NCI-H748 (cell line): ENCODE data around the gene RDH12.
A peak's percentile ranks its signal among the peaks of the same experiment; 100 is the strongest.
"Not testable (repeated sequence)": the region's sequence is repeated elsewhere in the genome, so short reads cannot be mapped to it uniquely, and the experiment has no call there.

ENCODE experiments used
- DNase-seq: peaks from one replicate; lab custom pipeline; 2025; ENCODE audit not compliant: unreplicated experiment; lab: John Stamatoyannopoulos, UW

Gene RDH12

DNA sequence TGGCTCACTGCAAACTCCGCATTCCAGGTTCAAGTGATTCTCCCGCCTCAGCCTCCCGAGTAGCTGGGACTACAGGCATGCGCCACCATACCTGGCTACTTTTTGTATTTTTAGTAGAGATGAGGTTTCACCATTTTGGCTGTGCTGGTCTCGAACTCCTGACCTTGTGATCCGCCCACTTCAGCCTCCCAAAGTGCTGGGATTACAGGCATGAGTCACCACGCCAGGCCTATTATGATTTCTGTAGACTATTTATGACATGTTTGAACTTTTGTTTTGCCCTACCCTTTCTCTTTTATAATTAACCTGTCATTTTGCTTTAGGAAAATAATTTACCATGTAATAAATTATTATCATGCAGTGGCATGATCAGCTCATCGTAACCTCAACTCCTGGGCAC lies at the start of gene RDH12:
Gene RDH12 (plus strand): TSS at position 395 of the 400 bp plus-strand sequence. CDS start 20,757 bp downstream, outside the sequence.
- not testable (repeated sequence) for DNase-seq

DNA sequence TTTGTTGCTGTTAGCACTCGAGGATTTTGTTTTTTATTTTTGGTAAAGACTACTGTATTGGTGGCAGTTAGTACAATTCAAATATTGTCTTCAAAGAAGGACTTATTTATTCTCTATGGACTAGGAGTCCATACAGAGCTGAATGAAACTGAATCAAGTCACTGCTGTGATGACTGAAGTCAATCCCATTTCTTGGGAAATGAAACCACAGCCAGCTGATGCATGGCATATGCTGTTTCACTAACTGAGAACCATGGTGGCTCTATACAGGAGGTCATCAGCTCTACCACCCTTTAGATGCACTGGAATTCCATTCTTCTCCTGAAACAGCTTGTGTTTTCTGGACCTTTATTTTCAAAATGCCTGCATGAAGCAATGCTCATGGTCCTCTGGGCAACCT lies 49.5 kb upstream of the RDH12 start:
- no peak for DNase-seq

DNA sequence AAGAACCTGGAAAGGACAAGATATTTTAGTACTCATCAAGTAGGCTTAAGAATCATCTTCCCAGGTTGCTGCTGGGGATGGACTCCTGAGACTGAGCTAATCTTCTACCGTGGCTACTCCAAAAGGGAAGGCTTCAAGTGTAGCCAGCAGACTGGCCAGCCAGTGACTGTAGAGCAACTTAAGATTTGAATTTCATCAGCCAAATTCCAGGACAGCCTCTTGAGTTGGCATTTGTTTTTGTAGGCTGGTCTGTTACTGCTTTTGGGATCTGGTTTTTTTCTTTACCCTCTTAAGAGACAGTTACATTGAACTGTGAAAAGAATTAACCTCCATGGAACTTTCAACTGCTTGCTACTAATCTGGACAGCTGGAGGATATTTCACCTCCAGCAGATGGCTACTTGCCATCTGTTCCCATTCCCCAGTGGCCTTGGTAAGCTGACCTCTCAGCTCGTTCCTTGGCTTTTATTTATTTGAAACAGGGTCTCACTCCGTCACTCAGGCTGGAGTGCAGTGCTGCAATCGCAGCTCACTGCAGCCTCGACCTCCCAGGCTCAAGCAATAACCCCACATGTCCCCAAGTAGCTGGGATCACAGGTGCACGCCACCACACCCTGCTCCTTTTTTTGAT lies 47.9 kb upstream of the RDH12 start:
- no peak for DNase-seq

DNA sequence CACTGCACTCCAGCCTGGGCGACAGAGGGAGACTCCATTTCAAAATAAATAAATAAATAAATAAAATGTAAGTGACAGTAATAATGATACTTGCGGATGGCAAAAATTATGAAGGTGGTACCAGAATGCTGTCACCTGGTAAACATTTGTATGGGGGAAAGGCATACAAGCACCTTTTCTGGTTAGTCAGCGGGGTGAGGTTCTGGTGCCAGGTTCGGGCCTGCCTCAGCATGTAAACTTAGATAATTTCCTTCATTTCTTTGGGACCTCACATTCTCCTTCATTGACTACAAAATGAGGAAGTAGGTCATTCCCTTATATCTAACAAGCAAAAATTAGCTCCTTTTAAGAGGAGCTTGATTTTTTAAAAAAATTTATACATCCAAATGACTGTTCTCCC lies 38.1 kb upstream of the RDH12 start:
- DNase-seq = no peak

DNA sequence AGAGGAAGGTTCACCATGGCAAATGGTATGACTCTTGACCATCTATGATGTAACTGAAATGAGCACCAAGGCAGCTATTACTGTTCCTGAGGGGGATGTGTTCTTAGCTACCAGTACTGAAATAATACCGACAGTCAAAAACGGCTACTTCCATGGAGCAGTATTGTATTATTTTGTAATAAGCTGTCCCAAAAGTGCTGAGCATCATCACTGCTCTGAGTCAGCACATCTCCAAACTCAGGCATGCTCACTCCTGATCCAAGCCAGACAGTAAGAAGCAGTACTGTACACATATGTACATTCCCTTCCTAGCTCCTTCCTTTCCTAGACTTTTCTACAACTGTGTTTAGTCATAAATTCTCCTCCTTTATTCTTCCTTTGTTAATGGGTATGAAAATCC lies 35.8 kb upstream of the RDH12 start:
- DNase-seq = no peak

DNA sequence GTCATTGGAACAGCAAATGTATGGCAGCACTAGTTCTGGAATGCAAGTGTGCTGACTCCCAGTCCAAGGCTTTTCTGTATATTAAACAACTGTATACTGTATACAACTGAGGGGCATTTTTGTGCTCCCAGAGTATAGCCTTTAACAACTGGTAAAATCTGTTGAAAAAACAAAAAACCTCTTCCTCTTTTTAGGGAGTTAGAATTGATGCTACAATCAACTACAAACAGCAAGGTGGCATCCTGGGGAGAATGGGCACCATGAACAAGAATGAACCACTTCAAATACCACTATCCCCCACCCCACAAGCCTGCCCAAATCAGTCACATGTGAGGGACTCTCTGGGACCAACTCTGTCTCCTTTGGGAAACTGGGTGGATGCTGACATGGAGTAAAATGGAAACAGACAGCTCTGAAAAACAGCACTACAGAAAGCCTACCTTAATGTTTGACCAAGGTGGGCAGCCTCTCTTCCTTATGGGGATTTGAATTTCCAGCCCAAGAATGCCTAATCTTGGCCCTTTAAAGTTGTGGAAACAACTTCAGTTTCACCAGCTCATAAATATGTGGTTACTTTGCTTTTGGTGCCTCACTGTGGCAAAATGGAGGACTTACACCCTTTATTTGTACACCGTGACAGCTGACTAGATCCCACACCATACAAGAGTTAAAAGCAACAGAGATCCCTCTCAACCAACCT lies 34.8 kb upstream of the RDH12 start:
- peak; percentile 49 for DNase-seq

DNA sequence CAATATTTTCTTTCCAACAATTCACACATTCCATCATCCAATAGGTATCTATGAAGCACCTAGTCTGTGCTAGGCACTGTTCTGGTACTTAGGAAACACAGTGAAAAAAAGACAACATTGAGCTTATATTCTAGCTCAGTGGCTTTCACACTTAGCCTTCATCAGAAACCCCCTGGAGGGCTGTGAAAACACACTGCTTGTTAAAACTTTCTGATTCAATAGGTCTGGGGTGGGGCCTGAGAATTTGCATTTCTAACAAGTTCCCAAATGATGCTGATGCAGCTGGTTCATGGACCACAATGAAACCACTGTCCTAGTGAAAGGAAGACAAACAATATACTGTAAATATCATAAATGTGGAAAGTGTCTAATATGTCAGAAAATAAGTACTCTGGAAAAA lies 33.1 kb upstream of the RDH12 start:
- peak; percentile 46 for DNase-seq

DNA sequence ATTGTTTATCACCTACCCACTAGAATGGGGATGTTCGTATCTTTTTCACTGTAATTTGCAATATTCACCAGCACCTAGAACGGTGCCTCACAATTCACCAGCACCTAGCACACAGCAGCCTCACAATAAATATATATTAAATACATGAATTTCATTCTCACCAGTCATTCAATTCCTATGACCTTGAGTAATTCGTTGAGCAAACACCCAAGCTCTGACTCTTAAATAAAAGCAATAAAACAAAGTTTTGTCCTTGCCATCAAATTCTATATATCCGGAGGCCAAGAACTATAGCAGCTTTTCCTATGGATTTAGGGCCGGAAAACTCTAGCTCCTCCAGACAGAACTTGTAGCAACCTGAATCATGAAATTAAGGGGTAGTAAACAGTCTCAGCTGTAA lies 28.2 kb upstream of the RDH12 start:
- no peak for DNase-seq

DNA sequence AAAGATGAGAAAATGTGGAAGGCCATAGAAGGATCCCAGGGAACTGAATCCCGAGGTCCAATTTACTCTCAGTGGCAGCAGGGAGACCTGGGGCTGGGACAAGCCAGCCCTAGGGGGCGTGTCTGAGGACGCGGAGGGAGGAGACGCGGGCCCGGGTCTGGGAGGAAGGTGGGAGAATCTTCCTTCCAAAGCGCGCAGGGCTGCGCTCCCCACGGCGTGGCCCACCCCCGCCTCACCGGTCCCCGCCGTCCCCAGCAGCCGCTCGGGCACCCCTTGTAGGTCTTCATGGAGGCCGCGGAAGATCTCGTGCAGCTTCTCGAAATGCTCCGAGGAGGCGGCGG lies 27.6 kb upstream of the RDH12 start:
- DNase-seq = peak; percentile 85

DNA sequence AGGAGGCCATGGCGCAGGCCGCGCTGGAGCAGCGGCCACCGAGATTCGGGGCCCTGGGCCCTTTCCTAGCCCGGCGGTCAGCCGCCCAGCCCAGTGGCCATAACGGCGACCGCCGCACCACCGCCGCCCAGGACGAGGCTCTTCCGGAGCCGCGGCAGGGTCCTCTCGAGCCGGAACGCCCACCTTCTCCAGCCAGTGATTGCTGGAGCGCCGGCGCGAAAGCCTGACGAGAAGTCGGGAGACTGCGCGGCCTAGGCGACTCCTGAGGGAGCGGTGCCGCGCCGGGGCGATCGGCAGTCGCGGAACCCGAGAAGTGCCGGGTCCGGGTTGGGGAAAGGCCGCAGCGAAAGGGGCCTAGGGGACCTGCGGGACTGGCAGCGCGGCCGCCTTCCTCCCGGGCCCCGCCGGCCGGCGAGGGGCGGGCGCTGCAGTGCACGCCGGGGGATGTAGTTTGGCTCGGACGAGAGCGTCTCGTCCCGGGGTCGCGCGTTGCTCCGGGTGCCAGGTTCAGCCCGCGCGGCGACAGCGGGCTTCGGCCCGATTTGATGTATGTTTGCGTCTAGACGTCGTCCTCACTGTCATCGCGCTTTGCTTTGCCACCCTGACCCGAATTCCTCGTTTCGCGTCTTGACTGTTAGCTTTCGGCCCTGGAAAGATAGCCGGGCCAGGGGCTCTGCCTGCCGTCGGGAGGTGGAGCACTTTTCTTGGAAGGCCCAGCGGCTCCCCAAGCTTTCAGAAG lies 27.0 kb upstream of the RDH12 start, which contains the start of gene VTI1B:
Gene VTI1B (minus strand): TSS at position 153 of the 739 bp plus-strand sequence. CDS start 143 bp downstream, at position 10.
- peak; percentile 84 for DNase-seq

DNA sequence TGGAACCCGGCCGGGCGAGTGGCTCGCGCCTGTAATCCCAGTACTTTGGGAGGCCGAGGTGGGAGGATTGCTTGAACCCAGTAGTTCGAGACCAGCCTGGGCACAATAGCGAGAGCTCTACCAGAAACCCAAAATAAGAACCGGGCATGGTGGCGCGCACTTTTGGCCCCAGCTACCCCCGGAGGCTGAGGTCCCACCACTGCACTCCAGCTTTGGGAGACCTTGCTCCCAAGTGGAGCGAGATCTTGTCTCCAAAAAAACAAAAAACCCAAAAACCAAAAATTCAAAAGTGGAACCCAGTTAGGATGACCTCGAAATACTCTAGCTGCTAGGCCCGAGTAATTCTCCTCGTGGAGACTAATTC lies 26.5 kb upstream of the RDH12 start:
- peak; percentile 6 for DNase-seq

DNA sequence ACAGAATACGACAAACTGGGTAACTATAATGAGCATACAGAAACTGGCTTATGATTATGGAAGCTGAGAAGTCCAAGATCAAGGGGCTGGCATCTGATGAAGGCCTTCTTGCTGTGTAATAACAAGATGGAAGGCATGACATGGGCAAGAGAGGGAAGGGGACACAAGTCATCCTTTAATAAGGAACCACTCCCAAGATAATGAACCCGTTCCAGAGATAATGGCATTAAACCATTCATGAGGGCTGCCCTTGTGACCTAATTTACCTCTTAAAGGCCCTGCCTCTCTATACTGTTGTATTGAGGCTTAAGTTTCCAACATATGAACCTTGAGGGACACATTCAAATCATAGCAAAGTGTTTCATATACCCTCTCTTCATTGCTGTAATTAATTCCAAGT lies 22.7 kb upstream of the RDH12 start:
- DNase-seq = no peak

DNA sequence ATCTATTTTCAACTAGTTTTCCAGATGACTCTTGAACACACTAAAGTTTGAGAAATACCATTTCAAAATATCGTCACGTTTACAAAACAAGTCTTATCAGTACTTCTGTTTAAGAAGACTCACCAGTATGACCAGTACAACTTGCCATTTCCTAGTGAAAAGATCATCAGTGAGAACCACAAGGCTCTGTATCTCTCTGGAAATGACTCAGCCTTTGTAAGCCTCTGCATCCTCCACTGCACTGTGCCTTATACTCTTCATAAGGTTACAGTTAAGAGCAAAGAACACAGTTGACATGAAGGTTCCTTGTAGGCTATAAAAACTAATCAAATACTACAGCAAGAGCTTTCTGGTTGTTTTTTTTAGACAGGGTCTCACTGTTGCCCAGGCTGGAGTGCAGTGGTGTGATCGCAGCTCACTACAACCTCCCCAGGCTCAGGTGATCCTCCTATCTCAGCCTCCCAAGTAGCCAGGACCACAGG lies 21.5 kb upstream of the RDH12 start:
- no peak for DNase-seq

DNA sequence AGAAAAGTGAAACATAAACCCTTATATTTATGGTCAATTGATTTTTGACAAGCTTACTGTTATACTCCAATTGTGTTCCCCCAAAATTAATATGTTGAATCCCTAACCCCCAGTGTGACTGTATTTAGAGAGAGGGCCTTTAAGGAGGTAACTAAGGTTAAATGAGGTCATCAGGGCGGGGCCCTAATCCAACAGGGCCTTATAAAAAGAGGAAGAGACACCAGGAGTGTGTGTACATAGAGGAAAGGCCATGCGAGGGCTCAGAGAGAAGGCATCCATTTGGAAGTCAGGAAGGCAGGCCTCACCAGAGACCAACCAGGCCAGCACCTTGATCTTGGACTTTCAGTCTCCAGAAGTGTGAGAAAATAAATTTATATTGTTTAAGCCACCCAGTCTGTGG lies 20.7 kb upstream of the RDH12 start:
- no peak for DNase-seq

DNA sequence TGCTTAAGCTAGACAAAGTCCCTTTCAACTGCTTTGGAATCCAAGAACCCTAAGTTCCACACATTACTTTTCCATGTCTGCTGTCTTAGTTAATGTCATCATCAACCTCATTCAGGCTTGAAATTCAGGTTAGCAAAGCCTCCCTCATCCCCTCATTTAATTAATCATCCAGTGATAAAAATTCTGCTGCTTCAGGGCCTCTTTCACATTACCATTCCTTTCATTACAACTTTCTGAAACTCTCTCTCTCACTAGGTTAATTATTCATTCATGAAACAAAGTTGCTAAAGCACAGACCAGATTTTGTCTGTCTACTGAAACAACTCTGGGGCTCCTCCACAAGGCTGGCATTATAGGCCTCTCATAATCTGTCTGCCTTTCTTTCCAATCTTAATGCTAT lies 17.8 kb upstream of the RDH12 start:
- DNase-seq = no peak

DNA sequence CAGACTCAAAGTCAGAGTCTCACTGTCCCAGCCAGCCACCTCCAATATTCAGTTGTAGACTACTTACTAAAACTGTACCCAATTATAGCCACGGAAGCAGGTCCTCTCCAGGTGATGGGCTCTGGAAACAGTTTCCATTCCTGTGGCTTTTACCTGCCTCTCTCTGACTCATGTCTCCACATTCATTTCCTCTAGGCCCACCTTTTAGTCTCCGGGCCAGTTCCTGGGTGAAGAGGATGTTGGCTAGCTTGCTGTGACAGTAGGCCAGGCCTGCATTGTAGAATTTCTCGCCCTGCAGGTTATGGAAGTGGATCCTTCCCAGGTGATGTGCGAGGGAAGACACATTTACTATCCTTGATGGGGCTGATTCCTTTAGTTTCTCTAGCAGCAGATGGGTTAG lies 11.7 kb upstream of the RDH12 start:
- DNase-seq = no peak

DNA sequence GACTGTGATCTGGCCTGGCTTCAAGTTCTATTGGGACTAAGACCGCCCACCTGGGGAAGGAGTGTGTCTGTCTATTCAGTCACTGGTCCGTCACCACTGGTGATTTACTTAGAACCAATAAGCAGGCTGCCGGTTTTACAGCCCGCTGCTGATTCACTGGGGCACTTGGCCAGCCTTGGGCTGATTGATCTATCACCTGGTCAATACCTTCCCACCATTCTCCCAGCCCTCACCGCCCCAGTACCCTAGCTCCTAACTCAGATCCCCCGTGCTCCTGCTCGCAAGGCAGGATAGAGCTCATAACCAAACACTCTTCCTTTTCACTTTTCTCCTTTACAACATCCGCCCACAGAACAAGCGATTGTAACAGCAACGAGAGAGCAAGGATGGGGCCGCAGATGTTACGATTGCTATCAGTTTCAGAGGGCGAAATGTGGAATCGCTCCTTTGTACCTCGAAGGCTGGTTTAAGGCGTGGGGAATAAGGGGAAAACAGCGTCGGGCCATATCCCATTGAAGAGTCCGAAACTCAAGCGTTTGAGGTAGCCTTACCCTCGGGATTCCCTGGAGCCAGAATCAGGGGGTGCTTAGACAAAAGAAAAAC lies 6.8 kb upstream of the RDH12 start:
- DNase-seq = peak; percentile 93

DNA sequence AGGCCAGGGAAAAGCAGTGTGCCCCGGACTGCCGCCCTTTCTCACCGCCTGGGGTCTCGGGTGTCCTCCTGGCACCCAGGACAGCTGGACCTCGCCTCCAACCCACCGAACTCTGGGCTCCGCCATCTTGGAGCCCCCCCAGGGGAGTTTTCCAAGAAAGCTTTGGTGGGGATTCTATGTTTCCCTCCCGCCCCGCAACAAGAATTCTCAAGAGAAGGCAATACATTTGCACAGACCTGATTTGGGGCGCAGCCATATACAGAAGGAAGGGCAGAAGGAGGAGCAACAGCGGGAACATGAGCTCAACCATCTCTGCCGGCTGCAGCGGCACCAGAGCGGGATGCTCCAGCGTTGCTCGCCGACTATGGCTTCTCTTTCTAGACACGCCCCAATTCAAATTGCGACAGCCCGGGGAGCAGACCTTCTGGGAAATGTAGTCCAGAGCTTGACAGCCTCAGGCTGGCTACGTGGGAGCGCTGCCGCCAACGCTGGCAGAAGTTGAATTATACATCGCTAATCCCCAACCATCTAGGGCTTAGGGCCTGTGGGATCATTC lies 6.2 kb upstream of the RDH12 start, which contains the start of gene RDH11:
Gene RDH11 (minus strand): TSS at position 371 of the 556 bp plus-strand sequence. CDS start 61 bp downstream, at position 310.
- peak; percentile 95 for DNase-seq

DNA sequence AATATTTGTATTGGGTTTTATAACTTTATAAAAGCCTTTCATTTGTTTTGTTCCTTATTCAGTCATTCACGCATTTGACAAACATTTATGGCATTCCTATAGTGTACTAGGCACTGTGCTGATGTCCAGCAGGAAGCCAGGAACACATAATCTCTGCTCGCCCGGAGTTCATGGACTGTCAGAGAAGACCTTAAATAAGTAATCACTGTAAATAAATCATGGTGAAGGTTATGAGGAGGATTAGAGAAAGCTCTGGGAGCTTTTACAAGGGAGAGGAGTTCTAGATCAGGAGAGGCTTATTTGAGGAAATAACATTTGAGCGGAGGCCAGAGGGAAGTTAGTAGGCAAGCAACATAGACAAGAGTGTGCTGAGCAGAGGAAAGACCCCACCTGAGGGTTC lies 4.7 kb upstream of the RDH12 start:
- DNase-seq = no peak

DNA sequence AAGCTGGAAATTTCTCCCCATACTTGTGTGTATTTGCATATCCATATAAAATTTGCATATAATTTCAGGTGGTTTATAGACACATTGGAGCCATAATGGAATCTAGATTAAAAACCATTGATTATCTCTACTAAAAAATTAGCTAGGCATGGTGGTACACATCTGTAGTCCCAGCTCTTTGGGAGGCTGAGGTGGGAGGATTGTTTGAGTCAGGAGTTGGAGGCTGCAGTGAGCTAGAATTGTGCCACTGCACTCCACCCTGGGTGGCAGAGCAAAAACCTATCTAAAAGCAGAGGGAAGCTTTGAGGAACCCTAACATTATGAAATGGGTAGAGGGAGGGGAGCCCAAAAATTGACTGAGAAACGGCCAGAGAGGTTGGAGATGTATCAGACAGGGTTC lies 3.5 kb upstream of the RDH12 start:
- no peak for DNase-seq

DNA sequence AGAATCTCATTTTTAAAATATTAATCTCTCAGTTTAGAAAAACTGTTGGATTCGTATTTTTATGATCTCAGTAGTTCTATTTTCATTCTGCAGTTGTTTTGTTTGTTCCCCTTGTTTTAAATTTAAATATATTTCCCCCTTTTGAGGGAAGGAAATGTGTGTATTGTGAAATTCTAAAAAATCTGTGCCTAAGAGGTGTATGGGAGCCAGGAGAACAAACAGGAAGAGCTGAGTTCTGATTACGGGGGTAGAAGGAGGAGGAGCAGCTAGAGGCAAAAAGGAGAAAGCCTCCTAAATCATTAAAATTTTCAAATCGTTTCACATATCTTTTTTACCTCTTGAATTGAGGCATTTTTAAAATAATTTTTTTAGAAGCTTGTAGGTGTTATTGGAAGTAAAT lies 2.3 kb downstream of the RDH12 start:
- no peak for DNase-seq
